ENCODE data around the gene DST.

Gene DST

GRCh38 chr6:56618050-56618449 lies 24.6 kb downstream of the DST start:
- no peak for DNase-seq

- no peak for DNase-seq
Observed at GRCh38 chr6:56616967-56617366, 25.7 kb downstream of the DST start.

GRCh38 chr6:56613247-56613851 lies 29.3 kb downstream of the DST start:
- DNase-seq, result no peak

GRCh38 chr6:56608332-56608731 lies 34.4 kb downstream of the DST start:
- no peak for DNase-seq

GRCh38 chr6:56607111-56607752 lies 35.5 kb downstream of the DST start:
- DNase-seq, result no peak

- DNase-seq, result no peak
Observed at GRCh38 chr6:56605435-56605834, 37.3 kb downstream of the DST start.

- no peak for DNase-seq
Observed at GRCh38 chr6:56604186-56604585, 38.5 kb downstream of the DST start.

- DNase-seq, result no peak
Observed at GRCh38 chr6:56601390-56601789, 41.3 kb downstream of the DST start.

GRCh38 chr6:56595490-56596122 lies 47.1 kb downstream of the DST start:
- DNase-seq, result peak; percentile 6

GRCh38 chr6:56594699-56595098 lies 48.0 kb downstream of the DST start:
- no peak for DNase-seq

- no peak for DNase-seq
Observed at GRCh38 chr6:56593801-56594318, 48.8 kb downstream of the DST start.

- no peak for DNase-seq
Observed at GRCh38 chr6:56582236-56582635, 60.5 kb downstream of the DST start.

GRCh38 chr6:56581296-56581925 lies 61.3 kb downstream of the DST start:
- DNase-seq, result no peak

GRCh38 chr6:56580271-56580670 lies 62.4 kb downstream of the DST start:
- no peak for DNase-seq

GRCh38 chr6:56579155-56579851 lies 63.4 kb downstream of the DST start:
- DNase-seq, result no peak

- DNase-seq, result no peak
Observed at GRCh38 chr6:56575736-56576135, 67.0 kb downstream of the DST start.

- DNase-seq, result no peak
Observed at GRCh38 chr6:56574292-56574691, 68.4 kb downstream of the DST start.

- no peak for DNase-seq
Observed at GRCh38 chr6:56573624-56574023, 69.1 kb downstream of the DST start.

GRCh38 chr6:56572788-56573471 lies 69.8 kb downstream of the DST start:
- DNase-seq, result no peak

GRCh38 chr6:56571605-56572004 lies 71.1 kb downstream of the DST start:
- DNase-seq, result no peak

- DNase-seq, result peak; percentile 25
Observed at GRCh38 chr6:56570413-56571359, 72.0 kb downstream of the DST start.
